K562 (cell line): ENCODE measurements around the gene PCYT1A. TPM values are rescaled to one million over a fixed set of nuclear protein-coding genes. Genes with fewer than 3 reads are reported as not detected.
"Not testable (repeated sequence)": the region's sequence is repeated elsewhere in the genome, so short reads cannot be mapped to it uniquely, and the experiment has no call there.

Source experiments
- CREB3 ChIP-seq: fragments of 450-650 bp; conservative IDR thresholded peaks from 2 replicates; pipeline ENCODE4 v1.6.1; 2016; ENCODE audit warnings: missing genetic modification characterization, low read depth, mild to moderate bottlenecking, missing compliant biosample characterization, moderate library complexity
- CUX1 ChIP-seq: fragments of 200-800 bp; sonication (Bioruptor generic); IDR thresholded peaks from 2 replicates; pipeline ENCODE4 v1.6.1; 2016; ENCODE audit warnings: missing genetic modification characterization, missing compliant biosample characterization
- ETV1 ChIP-seq: fragments of 450-650 bp; conservative IDR thresholded peaks from 2 replicates; pipeline ENCODE4 v1.6.1; 2016; ENCODE audit warnings: missing genetic modification characterization, control low read depth, low read depth, missing compliant biosample characterization
- HINFP ChIP-seq: fragments of 450-650 bp; conservative IDR thresholded peaks from 2 replicates; pipeline ENCODE4 v1.6.1; 2016; ENCODE audit warnings: missing genetic modification characterization, low read depth, mild to moderate bottlenecking, control low read depth, missing compliant biosample characterization
- MEF2D ChIP-seq: conservative IDR thresholded peaks from 2 replicates; pipeline ENCODE4 v1.6.1; 2016; ENCODE audit warnings: low read depth, missing genetic modification characterization, missing compliant biosample characterization
- NR2C1 ChIP-seq, 2 experiments: fragments of 450-650 bp; IDR thresholded peaks; 2 replicates each; pipeline ENCODE4 v1.6.1; 2017; ENCODE audit warnings: mild to moderate bottlenecking in 2 of 2, antibody characterized with exemption in 1 of 2, inconsistent platforms in 1 of 2, missing compliant biosample characterization in 1 of 2, missing genetic modification characterization in 1 of 2
- NR4A1 ChIP-seq, 2 experiments: fragments of 250-450 bp in 1 of 2; fragments of 450-650 bp in 1 of 2; sonication (Bioruptor Pico) in 1 of 2; IDR thresholded peaks; 2 replicates each; pipeline versions ENCODE4 v1.4.0 to v1.6.1; 2016 to 2020; ENCODE audit warnings: mild to moderate bottlenecking in 2 of 2, missing compliant biosample characterization in 1 of 2, missing genetic modification characterization in 1 of 2, moderate library complexity in 1 of 2
- ZNF592 ChIP-seq: fragments of 450-650 bp; IDR thresholded peaks from 2 replicates; pipeline ENCODE4 v1.6.1; 2017; ENCODE audit warnings: antibody characterized with exemption, mild to moderate bottlenecking
- ZNF639 ChIP-seq, 2 experiments: fragments of 200-800 bp in 1 of 2; sonication (Bioruptor generic) in 1 of 2; sonication (generic) in 1 of 2; formaldehyde crosslinking in 1 of 2; IDR thresholded peaks in 1 of 2; conservative IDR thresholded peaks in 1 of 2; 2 replicates each; pipeline versions ENCODE4 v1.5.0 to v1.6.1; 2016 to 2020; ENCODE audit warnings: missing compliant biosample characterization in 1 of 2, missing genetic modification characterization in 1 of 2, missing genetic modification reagents in 1 of 2
- polyA plus RNA-seq, 8 experiments: library from polyadenylated mRNA; depleted of rRNA in 4 of 8; stranded (reverse) in 5 of 8; unstranded in 3 of 8; fragments of >200 nt; fragmentation: Nextera tagmentation in 2 of 8; fragmentation: Illumina TruSeq in 1 of 8; extraction: Ambion mirVana in 2 of 8; extraction: Trizol in 1 of 8; gene quantifications; 2 replicates each; pipeline versions ENCODE4 v1.2.1 to v1.2.3, GENCODE V29; 2011 to 2014; ENCODE audit warnings: inconsistent platforms in 1 of 8, missing spikeins in 1 of 8
- total RNA-seq, 7 experiments: library from RNA; depleted of rRNA in 6 of 7; stranded (reverse); fragments of >200 nt in 6 of 7; fragmentation: Illumina TruSeq in 2 of 7; extraction: Trizol in 2 of 7; gene quantifications; 2 replicates each; pipeline versions ENCODE4 v1.2.1 to v1.2.3, GENCODE V29; 2011 to 2021; ENCODE audit warnings: low replicate concordance in 1 of 7

PCYT1A gene
- total and polyA plus RNA-seq, 9 of the 15 experiments (the other 6 are each of a cell fraction or from before 2014, with no cell fraction given): 13.4 to 62.8 (median 49.4) TPM

GRCh38 chr3:196302551-196302950 lies 15.0 kb upstream of the PCYT1A start (continued):
- TF ChIP-seq ZNF639 (CRISPR knock-in tag; conservative IDR thresholded peaks at IDR 0.05 in 1 of 2, IDR thresholded peaks at IDR 0.05 in 1 of 2) (peak in 1 of 2 experiments; percentile 57; a peak in 1 of 4 replicates), CREB3 (tag) (peak; percentile 93), NR4A1 (tag; IDR thresholded peaks at IDR 0.05) (peak; percentile 96), MEF2D (peak; percentile 73), ZNF592 (peak; percentile 92), ETV1 (tag) (peak; percentile 6; the same call in 1 of the 2 replicates), HINFP (tag) (peak; percentile 61; the same call in 1 of the 2 replicates), CUX1 (peak; percentile 45; the same call in 1 of the 2 replicates), NR2C1 (tag; IDR thresholded peaks at IDR 0.05) (peak; percentile 75)
- TF ChIP-seq NR4A1 (CRISPR knock-in tag; IDR thresholded peaks at IDR 0.05); NR2C1 (IDR thresholded peaks at IDR 0.05): not testable (repeated sequence)
